MG63 (cell line): Measurements from ENCODE around the gene RNF38. TPM values are rescaled to one million over a fixed set of nuclear protein-coding genes. Genes with fewer than 3 reads are reported as not detected.
"Not testable (repeated sequence)": the region's sequence is repeated elsewhere in the genome, so short reads cannot be mapped to it uniquely, and the experiment has no call there.

ENCODE experiments used
- DNase-seq: peaks from one replicate; pipeline ENCODE4 v3.0.0-alpha.2; 2020
- H3K27me3 ChIP-seq: fragments of 250-450 bp; sonication (Bioruptor Pico); 2 replicates; pipeline ENCODE4 v1.5.1; 2020; ENCODE audit warnings: mild to moderate bottlenecking, moderate library complexity
- H3K36me3 ChIP-seq: fragments of 250-450 bp; sonication (Bioruptor Pico); 2 replicates; pipeline ENCODE4 v1.5.1; 2020; ENCODE audit warnings: mild to moderate bottlenecking, moderate library complexity
- H3K4me3 ChIP-seq: fragments of 250-450 bp; sonication (Bioruptor Pico); 2 replicates; pipeline ENCODE4 v1.5.1; 2020; ENCODE audit warnings: mild to moderate bottlenecking, moderate library complexity
- H3K9me3 ChIP-seq: fragments of 250-450 bp; sonication (Bioruptor Pico); 2 replicates; pipeline ENCODE4 v1.5.1; 2020; ENCODE audit warnings: mild to moderate bottlenecking, moderate library complexity
- total RNA-seq: library from RNA; depleted of rRNA; stranded (reverse); fragments of >200 nt; shearing (Covaris generic); gene quantifications from 2 replicates; pipeline ENCODE4 v1.2.3, GENCODE V29; 2014; ENCODE audit warnings: low replicate concordance; rRNA removed

Gene RNF38
- total RNA-seq, result 11.0 and 13.3 TPM in 2 replicates

DNA sequence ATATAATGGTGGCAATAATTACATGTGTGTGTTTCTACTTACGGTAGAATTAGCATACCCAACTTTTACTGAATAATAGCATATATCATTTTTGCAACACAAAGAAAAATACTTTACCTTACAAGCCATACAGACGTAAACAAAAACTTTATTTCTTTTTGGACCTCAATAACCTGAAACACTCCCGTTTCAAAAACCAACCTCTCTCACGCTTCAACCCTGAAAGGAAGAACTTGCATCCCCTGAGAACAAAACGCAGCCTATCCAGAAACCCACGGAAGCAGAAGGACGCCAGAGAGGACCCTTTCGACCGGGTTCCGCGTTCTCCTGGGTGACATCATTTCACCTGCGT lies at the start of gene RNF38:
TSS of gene RNF38 (minus strand) at position 290 of the 352 bp plus-strand sequence. CDS start at position 129, 161 bp downstream.
- no peak for DNase-seq
- Histone ChIP-seq H3K4me3 (peak within 1 kb of the TSS; percentile 69), H3K27me3 (no peaks in the 10 kb centered on the region), H3K36me3 (peaks cover 31% of the 10 kb centered on the region), H3K9me3 (peaks cover 18% of the 10 kb centered on the region)

DNA sequence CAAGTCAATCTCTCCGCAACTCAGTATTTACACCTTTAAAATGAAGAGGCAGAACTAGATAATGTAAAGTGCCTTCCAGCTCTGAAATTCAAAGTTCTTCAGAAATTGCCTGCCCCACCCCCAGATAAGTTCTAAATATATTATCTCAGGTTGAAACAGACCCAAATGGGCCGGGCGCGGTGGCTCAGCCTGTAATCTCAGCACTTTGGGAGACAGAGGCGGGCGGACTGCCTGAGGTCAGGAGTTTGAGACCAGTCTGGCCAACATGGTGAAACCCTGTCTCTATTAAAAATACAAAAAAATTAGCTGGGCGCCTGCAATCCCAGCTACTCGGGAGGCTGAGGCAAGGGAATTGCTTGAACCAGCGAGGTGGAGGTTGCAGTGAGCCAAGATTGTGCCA lies 48.5 kb upstream of the RNF38 start:
- H3K36me3 ChIP-seq, H3K4me3 ChIP-seq, H3K9me3 ChIP-seq, DNase-seq, H3K27me3 ChIP-seq: not testable (repeated sequence)

DNA sequence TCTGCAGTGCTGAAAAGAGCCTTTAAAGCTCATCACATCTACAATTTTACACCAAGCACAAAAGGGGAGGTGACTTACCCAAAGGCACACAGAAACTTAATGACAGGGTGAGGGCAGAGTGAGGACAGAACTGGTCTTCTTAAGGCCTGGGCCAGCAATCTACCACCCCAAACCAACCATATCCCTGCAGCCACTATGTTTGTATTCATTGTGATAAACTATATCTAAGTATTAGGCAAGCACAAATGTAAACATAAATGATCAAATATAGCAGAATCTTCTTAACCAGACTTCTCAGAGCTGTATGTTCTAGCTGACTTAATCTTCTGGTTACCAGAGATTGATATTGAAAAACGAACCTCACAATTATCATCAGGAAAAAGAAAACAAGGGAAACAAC lies 47.9 kb upstream of the RNF38 start:
- H3K9me3 ChIP-seq, result no peaks in the 10 kb centered on the region
- no peaks in the 10 kb centered on the region for H3K27me3 ChIP-seq
- no peak overlapping the region for H3K4me3 ChIP-seq
- DNase-seq, result no peak
- H3K36me3 ChIP-seq, result peaks cover 5% of the 10 kb centered on the region; the same call in 1 of the 2 replicates

DNA sequence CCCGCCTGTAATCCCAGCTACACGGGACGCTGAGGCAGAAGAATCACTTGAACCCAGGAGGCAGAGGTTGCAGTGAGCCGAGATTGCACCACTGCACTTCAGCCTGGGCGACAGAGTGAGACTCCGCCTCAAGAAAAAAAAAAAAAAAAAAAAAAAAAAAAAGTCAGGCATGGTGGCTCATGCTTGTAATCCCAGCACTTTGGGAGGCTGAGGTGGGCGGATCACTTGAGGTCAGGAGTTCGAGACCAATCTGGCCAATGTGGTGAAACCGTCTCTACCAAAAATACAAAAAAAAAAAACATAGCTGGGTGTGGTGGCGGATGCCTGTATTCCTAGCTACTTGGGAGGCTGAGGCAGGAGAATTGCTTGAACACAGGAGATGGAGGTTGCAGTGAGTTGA lies 46.6 kb upstream of the RNF38 start:
- H3K36me3 ChIP-seq, H3K27me3 ChIP-seq, H3K4me3 ChIP-seq, H3K9me3 ChIP-seq, DNase-seq: not testable (repeated sequence)

DNA sequence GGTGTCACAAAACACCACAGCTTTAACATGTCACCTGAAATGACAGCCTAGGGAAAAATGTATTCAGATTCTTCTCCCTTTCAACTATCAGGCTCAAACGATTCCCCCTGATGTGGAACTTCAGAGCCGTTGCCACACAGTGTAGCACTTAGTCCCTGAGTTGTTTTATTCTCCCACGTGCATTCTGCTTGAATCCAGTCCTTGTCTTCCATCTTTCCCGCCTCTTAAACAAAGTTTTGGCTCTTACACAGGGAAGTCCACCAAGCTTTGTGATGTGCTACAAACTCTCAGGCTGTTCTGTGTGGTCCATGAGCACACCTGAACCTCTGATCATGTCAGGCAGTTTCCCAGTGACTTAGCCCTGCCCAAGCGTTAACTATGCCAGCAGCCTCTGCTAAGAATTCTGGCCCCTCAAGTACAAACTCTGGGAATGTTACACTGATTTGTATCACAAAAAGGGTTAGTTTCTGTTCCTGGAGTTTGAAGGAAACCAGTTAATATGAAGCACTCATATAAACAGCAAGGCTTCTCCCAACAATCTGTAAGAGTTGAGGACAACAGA lies 45.8 kb upstream of the RNF38 start:
- no peak overlapping the region for H3K4me3 ChIP-seq
- H3K36me3 ChIP-seq, result peaks cover 5% of the 10 kb centered on the region; the same call in 1 of the 2 replicates
- H3K27me3 ChIP-seq, result no peaks in the 10 kb centered on the region
- no peak for DNase-seq
- 0 out of 2 replicates have a peak, but pooled peaks cover 2% of the 10 kb centered on the region for H3K9me3 ChIP-seq

DNA sequence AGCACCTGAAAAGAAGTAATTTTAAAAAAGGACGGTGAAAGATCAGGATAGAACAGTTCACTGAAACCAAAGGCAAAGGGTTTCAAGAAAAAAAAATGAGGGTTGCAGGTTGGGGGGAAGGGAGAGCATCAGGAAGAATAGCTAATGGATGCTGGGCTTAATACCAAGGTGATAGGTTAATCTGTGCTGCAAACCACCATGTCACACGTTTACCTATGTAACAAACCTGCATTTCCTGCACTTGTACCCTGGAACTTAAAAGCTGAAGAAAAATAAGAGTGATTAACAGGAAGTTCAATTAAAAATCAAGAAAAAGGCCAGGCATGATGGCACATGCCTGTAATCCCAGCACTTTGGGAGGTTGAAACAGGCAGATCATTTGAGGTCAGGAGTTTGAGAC lies 44.1 kb upstream of the RNF38 start:
- Histone ChIP-seq H3K4me3 (no peak overlapping the region), H3K27me3 (no peaks in the 10 kb centered on the region), H3K36me3 (peaks cover 5% of the 10 kb centered on the region; the same call in 1 of the 2 replicates), H3K9me3 (0 out of 2 replicates have a peak, but pooled peaks cover 3% of the 10 kb centered on the region)
- no peak for DNase-seq

DNA sequence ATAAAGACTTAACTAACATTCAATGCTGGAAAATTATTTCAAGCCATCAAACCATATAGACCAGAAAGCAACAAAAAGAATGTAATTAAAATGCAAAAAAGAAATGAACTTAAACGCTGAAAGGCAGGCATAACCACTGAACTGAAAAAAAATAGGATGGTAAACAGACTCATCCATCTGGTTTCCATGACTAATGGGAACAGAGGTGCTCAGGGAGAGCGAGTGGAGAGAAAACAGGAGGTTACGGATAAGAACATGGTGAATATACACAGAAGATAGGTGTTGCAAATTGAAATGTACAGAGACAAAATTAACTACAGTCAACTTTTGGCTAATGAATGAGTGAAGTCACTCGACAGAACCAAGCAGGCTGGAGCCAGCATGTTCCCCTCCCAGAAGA lies 43.5 kb upstream of the RNF38 start:
- peaks cover 5% of the 10 kb centered on the region; the same call in 1 of the 2 replicates for H3K36me3 ChIP-seq
- DNase-seq, result no peak
- H3K4me3 ChIP-seq, result no peak overlapping the region
- 0 out of 2 replicates have a peak, but pooled peaks cover 3% of the 10 kb centered on the region for H3K9me3 ChIP-seq
- H3K27me3 ChIP-seq, result no peaks in the 10 kb centered on the region

DNA sequence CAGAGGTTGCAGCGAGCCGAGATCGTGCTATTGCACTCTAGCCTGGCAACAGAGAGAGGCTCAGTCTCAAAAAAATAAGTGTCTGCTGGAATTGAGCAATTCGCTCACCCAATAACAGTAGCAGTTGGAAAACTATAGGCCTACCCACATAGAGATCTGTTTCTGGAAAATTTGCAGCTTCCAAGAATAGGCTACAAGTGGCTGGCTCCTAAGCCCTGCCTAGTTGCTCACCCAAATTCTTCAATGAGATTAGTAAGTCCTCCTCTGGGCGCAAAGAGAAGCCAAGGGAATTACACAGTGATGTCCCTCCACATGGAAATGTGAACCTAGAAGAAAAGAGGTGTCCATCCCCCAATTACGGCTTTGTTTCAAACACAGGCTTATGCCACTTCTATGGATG lies 42.6 kb upstream of the RNF38 start:
- DNase-seq, result no peak
- H3K36me3 ChIP-seq, result peaks cover 5% of the 10 kb centered on the region; the same call in 1 of the 2 replicates
- 0 out of 2 replicates have a peak, but pooled peaks cover 3% of the 10 kb centered on the region for H3K9me3 ChIP-seq
- no peak overlapping the region for H3K4me3 ChIP-seq
- H3K27me3 ChIP-seq, result no peaks in the 10 kb centered on the region

DNA sequence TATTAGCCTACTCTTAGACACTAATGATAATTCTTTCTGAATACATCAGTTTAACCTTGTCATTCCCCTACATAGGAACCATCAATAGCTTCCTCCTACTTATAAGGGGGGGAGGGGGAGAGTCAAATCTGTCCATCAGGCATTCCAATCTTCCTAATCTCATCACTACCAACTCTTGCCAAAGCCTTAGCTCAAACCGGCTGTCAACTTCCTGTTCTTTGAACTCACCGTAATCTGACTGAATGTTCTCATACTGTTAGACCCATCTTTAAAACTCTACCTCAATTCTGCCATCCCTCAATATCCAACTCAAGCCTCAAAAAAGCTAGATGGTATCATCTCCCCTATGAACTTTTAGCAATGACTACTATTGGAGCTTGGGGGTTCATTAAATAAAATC lies 41.9 kb upstream of the RNF38 start:
- H3K9me3 ChIP-seq, result 0 out of 2 replicates have a peak, but pooled peaks cover 3% of the 10 kb centered on the region
- peaks cover 5% of the 10 kb centered on the region; the same call in 1 of the 2 replicates for H3K36me3 ChIP-seq
- no peaks in the 10 kb centered on the region for H3K27me3 ChIP-seq
- no peak for DNase-seq
- no peak overlapping the region for H3K4me3 ChIP-seq

DNA sequence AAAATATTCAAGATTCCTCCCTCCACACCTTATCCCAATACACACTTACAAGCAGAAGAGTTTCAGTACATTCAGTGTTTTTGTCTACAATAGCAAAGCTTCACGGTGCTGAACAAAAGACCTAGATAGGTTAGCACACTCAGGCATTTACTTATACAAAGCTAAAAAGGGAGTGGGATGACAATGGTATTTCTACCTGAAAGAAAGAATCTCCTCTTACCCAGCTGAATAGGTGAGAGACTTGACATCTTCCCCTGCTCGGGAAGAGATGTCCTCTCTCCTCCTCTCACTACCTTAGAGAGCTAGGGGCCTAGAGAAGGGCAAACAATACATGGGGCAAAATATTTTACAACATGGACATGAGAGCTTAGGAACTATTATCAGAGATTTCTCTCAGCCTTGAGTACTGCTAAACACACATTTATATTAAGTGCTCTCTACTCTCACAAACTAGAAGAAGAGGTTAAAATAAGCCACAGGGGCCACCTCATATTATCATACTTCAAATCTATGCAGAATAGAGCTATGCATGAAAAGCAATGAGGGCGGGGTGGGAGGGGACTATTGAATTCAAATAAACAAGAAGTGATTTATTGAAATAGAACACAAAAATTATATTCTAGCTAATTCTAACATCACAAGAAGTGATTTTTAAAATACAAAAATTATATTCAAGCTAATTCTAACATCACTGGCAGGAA lies 38.6 kb upstream of the RNF38 start:
- H3K4me3 ChIP-seq, result no peak overlapping the region
- 0 out of 2 replicates have a peak, but pooled peaks cover 3% of the 10 kb centered on the region for H3K9me3 ChIP-seq
- no peaks in the 10 kb centered on the region for H3K36me3 ChIP-seq
- DNase-seq, result no peak
- no peaks in the 10 kb centered on the region for H3K27me3 ChIP-seq

DNA sequence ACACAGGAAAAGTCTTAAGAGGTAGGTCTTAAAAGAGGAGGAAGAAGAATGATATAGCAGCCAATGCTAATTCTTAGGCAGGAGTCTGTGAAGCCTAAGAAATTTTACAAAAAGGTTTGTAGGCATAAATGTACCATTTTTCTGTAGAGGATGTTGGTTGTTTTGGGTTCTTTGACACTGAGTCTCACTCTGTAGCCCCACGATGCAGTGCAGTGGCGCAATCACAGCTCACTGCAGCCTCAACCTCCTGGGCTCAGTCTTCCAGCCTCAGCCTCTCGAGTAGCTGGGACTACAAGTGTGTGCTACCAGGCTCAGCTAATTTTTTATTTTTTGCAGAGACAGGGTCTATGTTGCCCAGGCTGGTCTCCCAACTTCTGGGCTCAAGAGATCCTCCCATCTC lies 37.7 kb upstream of the RNF38 start:
- H3K9me3 ChIP-seq, result 0 out of 2 replicates have a peak, but pooled peaks cover 3% of the 10 kb centered on the region
- no peaks in the 10 kb centered on the region for H3K27me3 ChIP-seq
- no peak for DNase-seq
- H3K36me3 ChIP-seq, result no peaks in the 10 kb centered on the region
- H3K4me3 ChIP-seq, result no peak overlapping the region

DNA sequence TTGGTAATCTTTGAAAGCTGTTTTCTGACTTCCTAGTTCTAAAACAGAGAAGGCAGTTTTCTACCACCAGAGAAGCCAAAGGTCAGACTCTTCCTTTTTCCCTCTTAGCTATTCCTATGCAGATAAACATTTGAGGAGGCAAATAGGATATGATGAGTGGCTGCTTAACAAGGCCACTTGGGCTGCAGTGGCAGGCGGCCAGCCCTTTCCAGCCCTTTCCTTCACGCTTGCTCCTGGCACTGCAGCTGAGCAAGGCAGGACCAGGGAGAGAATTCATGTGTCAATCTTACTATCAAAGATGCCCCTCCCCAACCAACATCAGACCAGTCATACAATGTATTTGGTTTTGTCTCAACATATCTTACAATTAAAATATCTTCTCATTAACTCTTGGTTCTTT lies 36.8 kb upstream of the RNF38 start:
- H3K27me3 ChIP-seq, result no peaks in the 10 kb centered on the region
- H3K4me3 ChIP-seq, result no peak overlapping the region
- peak; percentile 35 for DNase-seq
- no peaks in the 10 kb centered on the region for H3K36me3 ChIP-seq
- H3K9me3 ChIP-seq, result 0 out of 2 replicates have a peak, but pooled peaks cover 3% of the 10 kb centered on the region

DNA sequence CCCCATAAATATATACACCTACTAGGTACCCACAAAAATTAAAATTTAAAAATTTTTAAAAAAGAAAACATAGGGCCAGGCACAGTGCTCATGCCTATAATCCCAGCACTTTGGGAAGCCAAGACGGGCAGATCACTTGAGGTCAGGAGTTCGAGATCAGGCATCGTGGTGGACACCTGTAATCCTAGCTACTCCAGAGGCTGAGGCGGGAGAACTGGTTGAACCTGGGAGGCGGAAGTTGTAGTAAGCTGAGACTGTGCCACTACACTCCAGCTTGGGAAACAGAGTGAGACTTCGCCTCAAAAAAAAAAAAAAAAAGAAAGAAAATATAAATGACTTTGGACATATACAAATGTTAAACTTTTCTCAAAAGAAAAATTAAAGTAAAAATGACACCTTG lies 33.3 kb upstream of the RNF38 start:
- Histone ChIP-seq H3K9me3 (no peaks in the 10 kb centered on the region), H3K27me3 (no peaks in the 10 kb centered on the region), H3K4me3 (no peak overlapping the region), H3K36me3 (peaks cover 4% of the 10 kb centered on the region)
- no peak for DNase-seq

DNA sequence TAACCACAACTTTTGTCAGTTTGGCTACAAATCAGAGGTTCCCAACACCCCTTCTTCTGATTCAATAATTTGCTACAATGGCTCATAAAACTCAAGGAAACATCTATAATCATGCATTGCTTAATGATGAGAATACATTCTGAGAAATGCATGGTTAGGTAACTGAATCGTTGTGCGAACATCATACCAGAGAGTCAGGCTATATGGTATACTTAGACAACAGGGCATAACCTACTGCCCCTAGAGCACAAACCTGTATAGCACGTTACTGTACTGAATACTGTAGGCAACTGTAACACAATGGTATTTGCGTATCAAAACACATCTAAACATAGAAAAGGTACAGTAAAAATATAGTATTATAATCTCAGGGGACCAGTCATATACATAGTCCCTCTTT lies 31.0 kb upstream of the RNF38 start:
- Histone ChIP-seq H3K9me3 (peaks cover 8% of the 10 kb centered on the region; the same call in 1 of the 2 replicates), H3K27me3 (no peaks in the 10 kb centered on the region), H3K4me3 (no peak overlapping the region), H3K36me3 (peaks cover 4% of the 10 kb centered on the region)
- no peak for DNase-seq

DNA sequence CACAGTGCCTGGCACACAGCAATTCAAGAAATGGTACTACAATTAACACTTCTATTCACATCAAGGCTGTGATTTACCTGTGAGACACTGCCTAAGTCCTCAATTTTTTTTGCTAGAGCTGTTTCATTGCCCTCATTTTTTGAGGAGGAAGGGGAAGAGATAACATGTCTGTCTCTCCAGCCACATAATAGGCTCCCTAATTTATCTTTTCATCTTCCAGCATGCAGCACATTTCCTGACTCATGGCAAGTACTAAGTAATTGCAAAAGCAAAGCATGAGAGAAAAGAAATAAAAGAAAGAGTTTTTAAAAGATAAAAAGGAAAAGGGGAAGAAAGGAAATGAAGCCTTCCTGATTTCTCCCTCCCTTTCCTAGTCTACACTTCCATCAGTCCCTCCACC lies 26.9 kb upstream of the RNF38 start:
- Histone ChIP-seq H3K9me3 (peaks cover 9% of the 10 kb centered on the region; the same call in 1 of the 2 replicates), H3K27me3 (no peaks in the 10 kb centered on the region), H3K36me3 (peaks cover 7% of the 10 kb centered on the region), H3K4me3 (no peak overlapping the region)
- no peak for DNase-seq

DNA sequence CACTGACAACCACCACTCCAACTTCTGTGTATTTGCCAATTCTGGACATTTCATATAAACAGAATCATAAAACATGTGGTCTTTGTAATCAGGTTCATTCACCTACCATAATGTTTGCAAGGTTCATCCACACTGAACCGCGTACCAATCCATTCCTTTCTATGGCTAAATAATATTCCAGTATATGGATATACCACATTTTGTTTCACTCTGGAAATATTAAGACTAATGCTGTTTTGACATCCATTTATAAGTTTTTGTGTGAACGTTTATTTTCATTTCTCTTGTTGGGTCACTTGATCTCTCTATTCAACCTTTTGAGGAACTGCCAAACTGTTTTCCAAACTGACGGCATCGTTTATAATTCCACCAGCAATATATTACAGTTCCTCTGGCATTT lies 26.3 kb upstream of the RNF38 start:
- Histone ChIP-seq H3K4me3 (no peak overlapping the region), H3K27me3 (no peaks in the 10 kb centered on the region), H3K36me3 (peaks cover 10% of the 10 kb centered on the region), H3K9me3 (peaks cover 9% of the 10 kb centered on the region; the same call in 1 of the 2 replicates)
- DNase-seq, result no peak

DNA sequence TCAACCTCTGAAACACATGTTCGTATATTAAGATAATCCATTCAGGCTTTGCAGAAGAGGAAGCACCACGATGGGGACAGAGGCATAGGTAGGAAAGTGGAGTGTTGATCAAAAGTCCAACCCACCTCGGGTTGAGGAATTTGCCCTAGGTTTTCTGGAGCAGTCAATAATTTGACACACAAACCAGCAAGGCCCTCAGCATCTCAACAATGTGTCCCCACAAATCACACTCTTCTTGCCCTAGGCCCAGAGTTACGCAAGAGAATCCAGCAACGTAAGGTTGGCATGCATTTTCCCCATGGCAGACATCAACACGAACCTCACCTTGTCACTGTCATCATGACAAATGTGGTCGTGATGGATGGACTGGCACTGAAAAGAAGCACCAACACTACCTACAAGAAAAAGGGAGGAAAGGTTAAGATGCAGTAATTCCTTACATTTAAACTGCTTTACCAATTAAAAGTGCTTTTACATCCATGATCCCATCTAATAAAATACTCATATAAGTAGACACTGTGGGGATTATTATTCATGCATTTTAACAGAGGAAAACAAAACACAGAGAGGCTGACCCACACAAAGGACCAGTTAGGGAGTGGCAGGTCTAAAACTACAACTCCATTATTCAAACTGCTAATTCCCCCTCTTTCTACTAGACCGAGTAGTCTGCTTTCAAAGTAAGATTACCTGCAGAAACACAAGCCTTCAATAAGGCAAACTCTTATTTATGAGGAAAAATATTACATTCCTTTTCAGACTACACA lies 24.4 kb upstream of the RNF38 start:
- no peak for DNase-seq
- H3K36me3 ChIP-seq, result peaks cover 10% of the 10 kb centered on the region
- H3K9me3 ChIP-seq, result peaks cover 9% of the 10 kb centered on the region; the same call in 1 of the 2 replicates
- H3K27me3 ChIP-seq, result no peaks in the 10 kb centered on the region
- no peak overlapping the region for H3K4me3 ChIP-seq
